Gastrocnemius medialis (tissue), 4 donors: Measurements from ENCODE around the gene COA5.

Experiments used
- CTCF ChIP-seq, 5 experiments: fragments of 450-650 bp in 3 of 5; fragments of 200-600 bp in 2 of 5; sonication (generic) in 2 of 5; IDR thresholded peaks in 4 of 5; conservative IDR thresholded peaks in 1 of 5; 1 replicate in 4 of 5; 2 replicates in 1 of 5; pipeline ENCODE4 v1.5.1; 2016 to 2019; ENCODE audit warnings: antibody characterized with exemption in 5 of 5, mild to moderate bottlenecking in 3 of 5, moderate library complexity in 3 of 5
- POLR2A ChIP-seq, 2 donors: fragments of 450-650 bp; IDR thresholded peaks; one replicate each; pipeline ENCODE4 v1.6.1; 2017; ENCODE audit warnings: antibody characterized with exemption in 2 of 2, mild to moderate bottlenecking in 2 of 2, moderate library complexity in 2 of 2

- TF ChIP-seq CTCF (IDR thresholded peaks at IDR 0.05 in 4 of 5, conservative IDR thresholded peaks at IDR 0.05 in 1 of 5), result no peak
- no peak for TF ChIP-seq POLR2A (IDR thresholded peaks at IDR 0.05)
These were observed 1.9 kb downstream of the COA5 start for GRCh38 chr2:98606431-98606830.
